Astrocyte of the cerebellum (primary cell): ENCODE measurements around the gene ZC2HC1B.

Source experiments
- DNase-seq: peaks from one replicate; pipeline ENCODE4 v3.0.0-alpha.2; 2011; ENCODE audit warnings: low read depth
- H3K4me3 ChIP-seq: 2 replicates; pipeline ENCODE4 v1.5.1; 2011; ENCODE audit warnings: mild to moderate bottlenecking, low read depth, low read length, moderate library complexity
- in situ Hi-C: cut with HindIII; loops from 2 replicates; pipeline ENCODE4 v1.10.0; 2017; ENCODE audit warnings: low sequenced_read_pairs
- TF ChIP-seq, protein P1 (sequence below): IDR thresholded peaks from 2 replicates; pipeline ENCODE4 v1.5.1; 2012; ENCODE audit warnings: low read length, low read depth, moderate library complexity, mild to moderate bottlenecking; ENCODE audit errors: missing control alignments

ZC2HC1B gene

DNA sequence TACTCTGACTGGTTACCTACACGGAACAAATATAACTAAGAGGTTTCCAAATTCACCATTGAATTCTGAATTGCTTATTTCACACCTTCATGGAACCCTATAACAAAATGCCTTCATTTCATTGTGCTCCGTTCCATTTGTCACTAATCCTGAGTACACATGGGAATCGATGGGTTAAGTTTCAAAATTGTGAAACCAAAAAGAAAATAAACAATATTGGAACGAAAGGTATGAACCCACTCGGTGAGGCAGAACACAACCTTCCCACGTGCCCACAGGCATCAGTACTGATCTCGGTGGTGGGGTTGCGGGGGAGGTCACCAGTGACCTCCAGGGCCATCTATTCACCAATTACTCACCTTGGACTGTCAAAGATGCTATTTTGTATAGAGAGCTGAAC is 109.8 kb downstream of the ZC2HC1B start:
- DNase-seq: no peak
- no peak overlapping the region for H3K4me3 ChIP-seq
- in situ Hi-C loops: no loop called here
- TF ChIP-seq, protein P1, sequence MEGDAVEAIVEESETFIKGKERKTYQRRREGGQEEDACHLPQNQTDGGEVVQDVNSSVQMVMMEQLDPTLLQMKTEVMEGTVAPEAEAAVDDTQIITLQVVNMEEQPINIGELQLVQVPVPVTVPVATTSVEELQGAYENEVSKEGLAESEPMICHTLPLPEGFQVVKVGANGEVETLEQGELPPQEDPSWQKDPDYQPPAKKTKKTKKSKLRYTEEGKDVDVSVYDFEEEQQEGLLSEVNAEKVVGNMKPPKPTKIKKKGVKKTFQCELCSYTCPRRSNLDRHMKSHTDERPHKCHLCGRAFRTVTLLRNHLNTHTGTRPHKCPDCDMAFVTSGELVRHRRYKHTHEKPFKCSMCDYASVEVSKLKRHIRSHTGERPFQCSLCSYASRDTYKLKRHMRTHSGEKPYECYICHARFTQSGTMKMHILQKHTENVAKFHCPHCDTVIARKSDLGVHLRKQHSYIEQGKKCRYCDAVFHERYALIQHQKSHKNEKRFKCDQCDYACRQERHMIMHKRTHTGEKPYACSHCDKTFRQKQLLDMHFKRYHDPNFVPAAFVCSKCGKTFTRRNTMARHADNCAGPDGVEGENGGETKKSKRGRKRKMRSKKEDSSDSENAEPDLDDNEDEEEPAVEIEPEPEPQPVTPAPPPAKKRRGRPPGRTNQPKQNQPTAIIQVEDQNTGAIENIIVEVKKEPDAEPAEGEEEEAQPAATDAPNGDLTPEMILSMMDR: no peak

DNA sequence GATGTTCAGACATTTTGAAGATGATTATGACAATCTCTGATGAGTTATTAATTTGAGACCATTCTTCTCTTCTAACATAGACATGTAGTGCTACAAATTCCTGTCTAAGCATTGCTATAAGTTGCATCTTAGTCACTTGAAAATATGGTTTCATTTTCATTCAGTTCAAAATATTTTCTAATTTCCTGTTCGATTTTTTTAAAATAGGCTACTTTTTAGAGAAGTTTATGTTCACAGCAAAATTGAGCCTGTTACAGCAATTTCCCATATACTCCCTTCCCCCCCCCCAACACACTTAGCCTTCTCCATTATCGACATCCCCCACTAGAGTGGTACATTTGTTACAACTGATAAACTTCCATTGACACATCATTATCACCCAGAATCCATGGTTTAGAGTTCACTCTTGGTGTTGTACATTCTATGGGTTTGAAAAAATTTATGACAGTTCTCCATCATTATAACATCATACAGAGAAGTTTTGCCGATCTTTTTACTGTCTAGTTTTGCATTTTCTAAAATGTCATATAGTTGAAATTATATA is 112.6 kb downstream of the ZC2HC1B start:
- in situ Hi-C loops: no loop called here
- TF ChIP-seq, protein P1: no peak

DNA sequence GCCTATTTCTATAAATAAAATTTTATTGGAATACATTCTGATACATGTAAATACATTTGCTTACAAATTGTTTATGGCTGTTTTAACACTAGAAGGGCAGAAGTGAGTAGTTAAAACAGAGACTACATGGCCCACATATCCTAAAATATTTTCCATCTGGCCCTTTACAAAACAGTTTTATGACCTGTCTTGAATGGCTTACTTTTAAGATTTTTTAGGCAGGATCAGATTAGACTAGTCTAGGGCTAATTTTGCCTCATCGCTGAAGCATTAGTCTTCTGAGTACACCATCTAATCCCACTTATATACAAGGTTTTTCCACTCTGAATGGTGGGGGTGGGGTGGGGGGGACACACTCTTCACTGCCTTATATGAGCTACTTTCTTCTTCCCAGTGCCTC is 116.6 kb downstream of the ZC2HC1B start:
- TF ChIP-seq, protein P1: no peak
- in situ Hi-C loops: no loop called here

More for the DNA sequence above, 112.6 kb downstream of the ZC2HC1B start:
- no peak overlapping the region for H3K4me3 ChIP-seq
- no peak for DNase-seq

GRCh38 chr6:143982968-143983367 is 118.7 kb downstream of the ZC2HC1B start:
- in situ Hi-C loops: no loop called here
- DNase-seq: no peak
- no peak overlapping the region for H3K4me3 ChIP-seq
- TF ChIP-seq, protein P1: no peak

More for the DNA sequence above, 116.6 kb downstream of the ZC2HC1B start:
- no peak overlapping the region for H3K4me3 ChIP-seq
- no peak for DNase-seq

- in situ Hi-C loops: no loop called here
- TF ChIP-seq, protein P1: no peak
- no peak overlapping the region for H3K4me3 ChIP-seq
- no peak for DNase-seq
Observed at GRCh38 chr6:143984666-143985065, 120.4 kb downstream of the ZC2HC1B start.

GRCh38 chr6:143986463-143987065 is 122.3 kb downstream of the ZC2HC1B start:
- TF ChIP-seq, protein P1: no peak
- no peak for DNase-seq
- in situ Hi-C loops: no loop called here

More at GRCh38 chr6:143986463-143987065, 122.3 kb downstream of the ZC2HC1B start:
- H3K4me3 ChIP-seq: no peak overlapping the region
